Omental fat pad (tissue), 4 donors: ENCODE data around the gene GLT8D1. TPM values are rescaled to one million over a fixed set of nuclear protein-coding genes. Genes with fewer than 3 reads are reported as not detected.

Source experiments
- ATAC-seq: fragments of 150-250 bp; one replicate; pipeline ENCODE4 v1.9.1; 2016; ENCODE audit warnings: mild to moderate bottlenecking, moderate library complexity; ENCODE audit not compliant: low FRiP score
- DNase-seq: peaks from one replicate; pipeline ENCODE4 v3.0.0-alpha.2; 2019; ENCODE audit warnings: low spot score
- small RNA-seq: library from RNA; depleted of rRNA; stranded (forward); fragments of <200 nt; gene quantifications from one replicate; pipeline ENCODE3, GENCODE V24; 2016
- total RNA-seq, 4 donors: library from RNA; depleted of rRNA; stranded (reverse); fragments of >200 nt; gene quantifications; one replicate each; pipeline ENCODE4 v1.1.0, GENCODE V29; 2016
- TF ChIP-seq, protein P1 (sequence below), 3 donors: fragments of 450-650 bp; IDR thresholded peaks; one replicate each; pipeline ENCODE4 v1.5.1; 2016 to 2017; ENCODE audit warnings: antibody characterized with exemption in 3 of 3, mild to moderate bottlenecking in 3 of 3, moderate library complexity in 2 of 3

The GLT8D1 gene
- total RNA-seq, 4 donors from 2014 or later = 24.0 to 53.0 (median 45.4) TPM

GRCh38 chr3:52649461-52650210 lies 56.0 kb downstream of the GLT8D1 start:
- DNase-seq = no peak
- TF ChIP-seq, protein P1, sequence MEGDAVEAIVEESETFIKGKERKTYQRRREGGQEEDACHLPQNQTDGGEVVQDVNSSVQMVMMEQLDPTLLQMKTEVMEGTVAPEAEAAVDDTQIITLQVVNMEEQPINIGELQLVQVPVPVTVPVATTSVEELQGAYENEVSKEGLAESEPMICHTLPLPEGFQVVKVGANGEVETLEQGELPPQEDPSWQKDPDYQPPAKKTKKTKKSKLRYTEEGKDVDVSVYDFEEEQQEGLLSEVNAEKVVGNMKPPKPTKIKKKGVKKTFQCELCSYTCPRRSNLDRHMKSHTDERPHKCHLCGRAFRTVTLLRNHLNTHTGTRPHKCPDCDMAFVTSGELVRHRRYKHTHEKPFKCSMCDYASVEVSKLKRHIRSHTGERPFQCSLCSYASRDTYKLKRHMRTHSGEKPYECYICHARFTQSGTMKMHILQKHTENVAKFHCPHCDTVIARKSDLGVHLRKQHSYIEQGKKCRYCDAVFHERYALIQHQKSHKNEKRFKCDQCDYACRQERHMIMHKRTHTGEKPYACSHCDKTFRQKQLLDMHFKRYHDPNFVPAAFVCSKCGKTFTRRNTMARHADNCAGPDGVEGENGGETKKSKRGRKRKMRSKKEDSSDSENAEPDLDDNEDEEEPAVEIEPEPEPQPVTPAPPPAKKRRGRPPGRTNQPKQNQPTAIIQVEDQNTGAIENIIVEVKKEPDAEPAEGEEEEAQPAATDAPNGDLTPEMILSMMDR (IDR thresholded peaks at IDR 0.05) = no peak
- peak; percentile 84 for ATAC-seq

DNA sequence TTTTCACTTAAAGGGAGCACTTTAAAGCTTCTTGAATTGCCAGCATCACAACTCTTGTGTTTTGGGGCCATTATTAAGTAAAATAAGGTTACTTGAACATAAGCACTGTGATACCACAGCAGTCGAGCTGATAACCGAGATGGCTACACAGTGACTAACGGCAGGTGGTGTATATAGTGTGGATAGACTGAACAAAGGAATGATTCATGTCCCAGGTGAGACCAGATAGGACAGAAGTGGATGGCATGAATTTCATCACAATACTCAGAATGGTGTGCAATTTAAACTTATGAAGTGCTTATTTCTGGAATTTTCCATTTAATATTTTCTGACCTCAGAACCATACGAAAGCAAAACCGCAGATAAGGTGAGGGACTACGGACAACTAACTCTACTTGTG lies 60.0 kb downstream of the GLT8D1 start:
- DNase-seq (no peak), ATAC-seq (no peak)
- TF ChIP-seq, protein P1 (IDR thresholded peaks at IDR 0.05) = no peak

Small RNAs within 50 kb of the gene (small RNA-seq; reads per million reads assigned to genes)
- not detected for gene AC006254.2
- gene RF00569 = 5,278 reads per million, percentile 100 among the genes with 10 or more reads in this experiment
- gene RF01183 = not detected
- not detected for gene SNORD19
- gene SNORD19B = not detected
- gene SNORD69 = 4,208 reads per million, percentile 99 among the genes with 10 or more reads in this experiment

Other genes starting within 250 kb of the GLT8D1 start
- 100 to 1,000 TPM; 231 to 610 (median 304) TPM for gene STAB1, start 210.5 kb downstream of the GLT8D1 start, total RNA-seq
- 10 to 100 TPM; 18.3 to 50.3 (median 39.5) TPM for gene NT5DC2, start 171.9 kb downstream of the GLT8D1 start, total RNA-seq
- 10 to 100 TPM in 2 of 4 donors, 1 to 10 TPM in 2; 3.2 to 27.9 (median 13.8) TPM for gene UQCC5, start 169.2 kb downstream of the GLT8D1 start, total RNA-seq
- gene PBRM1, start 19.9 kb downstream of the GLT8D1 start, total RNA-seq = 100 to 1,000 TPM in 3 of 4 donors, 10 to 100 TPM in 1; 89.4 to 118 (median 114) TPM
- gene GNL3, start 19.8 kb downstream of the GLT8D1 start, total RNA-seq = 100 to 1,000 TPM in 2 of 4 donors, 10 to 100 TPM in 2; 55.8 to 371 (median 93.0) TPM
- gene SPCS1, start 315 bp upstream of the GLT8D1 start, total RNA-seq = 100 to 1,000 TPM in 2 of 4 donors, 10 to 100 TPM in 2; 49.2 to 138 (median 84.9) TPM
- gene NEK4, start 65.1 kb upstream of the GLT8D1 start, total RNA-seq = 10 to 100 TPM; 16.8 to 22.0 (median 18.7) TPM
- gene ITIH1, start 71.8 kb upstream of the GLT8D1 start, total RNA-seq = under 1 TPM in 1 of 4 donors, not detected in 3; 0.94 TPM
- gene ITIH3, start 89.0 kb upstream of the GLT8D1 start, total RNA-seq = 1 to 10 TPM in 3 of 4 donors, under 1 TPM in 1; 0.93 to 2.8 (median 1.9) TPM
- gene ITIH4, start 124.9 kb upstream of the GLT8D1 start, total RNA-seq = 10 to 100 TPM in 1 of 4 donors, 1 to 10 TPM in 3; 1.2 to 18.8 (median 3.6) TPM
- 10 to 100 TPM in 1 of 4 donors, 1 to 10 TPM in 3; 2.8 to 34.7 (median 6.4) TPM for gene MUSTN1, start 129.2 kb upstream of the GLT8D1 start, total RNA-seq
- gene STIMATE, start 191.8 kb upstream of the GLT8D1 start, total RNA-seq = 10 to 100 TPM; 15.1 to 34.7 (median 18.8) TPM